HCEC 1CT (cell line): Measurements from ENCODE around the gene ATP1B3.
"Not testable (repeated sequence)": the region's sequence is repeated elsewhere in the genome, so short reads cannot be mapped to it uniquely, and the experiment has no call there.

Experiments used
- DNase-seq: peaks from one replicate; pipeline ENCODE4 v3.0.0-alpha.2; 2017

The ATP1B3 gene

GRCh38 chr3:141860766-141861513, 15.5 kb upstream of the ATP1B3 start:
- DNase-seq, result no peak

GRCh38 chr3:141862279-141862816, 14.1 kb upstream of the ATP1B3 start:
- DNase-seq, result no peak

DNA sequence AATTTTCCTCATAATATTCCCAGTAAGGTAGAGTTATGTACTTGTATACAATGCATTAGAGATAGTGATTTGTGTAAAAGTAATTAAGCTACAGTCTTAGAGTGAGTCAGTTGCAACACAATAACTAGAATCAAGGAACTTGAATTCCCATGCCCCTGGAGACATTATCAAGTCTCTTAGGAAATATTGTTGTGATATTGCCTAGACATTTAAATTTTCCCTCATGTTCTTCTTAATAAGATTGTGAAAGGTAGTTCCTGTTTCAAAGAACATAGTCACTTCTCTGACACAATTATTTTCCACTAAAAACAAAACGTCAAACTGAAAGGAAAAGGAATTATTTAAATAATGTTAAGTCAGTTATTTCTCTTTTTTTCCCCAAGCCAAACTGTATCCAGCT, 13.0 kb upstream of the ATP1B3 start:
- no peak for DNase-seq

DNA sequence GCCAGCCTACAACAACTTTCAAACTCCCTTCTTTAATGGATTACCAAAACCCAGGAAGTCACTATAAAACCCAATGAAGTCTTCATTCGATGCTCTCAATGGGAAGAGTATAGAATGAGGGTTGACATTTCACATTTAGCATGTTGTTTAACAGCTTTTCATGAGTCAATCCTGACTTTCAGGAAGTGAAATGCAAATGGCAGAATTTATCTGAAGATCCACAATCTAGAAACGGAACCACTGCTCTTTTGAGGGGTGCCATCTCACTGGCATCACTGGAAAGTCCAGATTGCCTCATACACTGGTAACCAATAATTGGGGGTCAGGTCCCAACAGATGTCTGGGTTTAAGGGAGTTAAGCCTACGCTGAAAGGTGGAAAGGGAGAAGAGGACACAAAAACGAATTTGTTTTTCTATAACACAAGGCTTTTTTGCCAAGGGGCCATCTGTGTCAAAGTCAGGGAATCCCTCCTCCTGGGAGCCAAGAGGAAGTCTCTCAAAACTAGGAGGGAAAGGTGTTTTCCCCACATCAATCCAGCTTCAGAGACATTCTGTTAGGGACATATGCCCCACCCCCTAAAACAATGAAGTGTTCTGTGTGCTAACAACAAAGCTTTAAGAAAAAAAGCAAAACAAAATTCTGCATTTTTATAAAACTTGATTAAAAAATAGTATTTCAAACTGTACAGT, 12.0 kb upstream of the ATP1B3 start:
- DNase-seq, result no peak

- no peak for DNase-seq
These were observed 11.3 kb upstream of the ATP1B3 start for GRCh38 chr3:141865101-141865500.

DNA sequence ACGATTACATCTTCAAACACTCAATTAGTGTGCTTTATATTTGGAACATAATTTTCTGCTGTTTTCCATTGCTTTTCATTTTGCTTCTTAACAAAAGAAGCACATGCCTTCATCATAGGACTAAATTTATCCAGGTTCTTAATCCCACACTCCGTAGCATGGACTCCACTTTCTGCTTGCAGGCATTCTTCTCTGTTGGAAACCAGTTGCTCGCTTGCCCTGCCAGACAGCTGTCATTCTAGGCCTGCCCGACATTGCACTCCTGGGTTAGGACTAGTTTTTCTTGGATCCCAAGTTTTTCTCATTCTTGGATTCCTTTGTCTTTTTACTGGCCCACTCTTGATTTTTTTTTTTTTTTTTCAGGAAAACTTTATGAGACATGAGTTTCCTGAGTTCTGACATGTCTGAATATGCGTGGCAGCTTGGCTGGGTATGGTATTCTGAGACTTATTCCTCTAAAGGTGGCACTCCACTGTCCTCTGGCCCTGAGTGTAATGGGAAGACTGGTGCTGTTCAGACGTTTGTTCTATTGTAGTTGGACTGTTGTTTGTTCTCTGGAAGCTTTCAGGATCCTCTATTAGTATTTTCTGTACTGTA, 6.3 kb upstream of the ATP1B3 start:
- DNase-seq, result no peak

- DNase-seq, result peak; percentile 78
These were observed 1.0 kb upstream of the ATP1B3 start for GRCh38 chr3:141875374-141875892.

DNA sequence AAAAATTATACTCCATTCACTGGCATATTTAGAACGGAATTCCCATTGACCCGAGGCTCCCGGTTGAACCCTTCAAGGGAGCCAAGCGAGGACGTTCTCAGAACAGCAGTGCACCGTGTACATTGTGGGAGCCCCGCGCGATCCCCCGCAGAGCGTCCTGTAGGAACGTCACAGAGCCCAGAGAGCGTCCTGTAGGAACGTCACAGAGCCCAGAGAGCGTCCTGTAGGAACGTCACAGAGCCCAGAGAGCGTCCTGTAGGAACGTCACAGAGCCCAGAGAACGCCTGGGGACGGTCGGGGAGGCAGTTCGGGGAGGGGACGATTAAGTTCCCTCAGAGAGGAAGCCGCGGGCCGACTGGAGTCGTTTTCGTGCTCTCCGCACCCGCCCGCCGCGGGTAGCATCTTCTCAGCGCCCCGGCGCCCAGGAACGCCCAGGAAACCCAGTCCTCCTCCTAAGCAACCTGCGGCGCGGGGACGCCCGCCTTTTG, 506 bp upstream of the ATP1B3 start:
- DNase-seq, result peak; percentile 44

DNA sequence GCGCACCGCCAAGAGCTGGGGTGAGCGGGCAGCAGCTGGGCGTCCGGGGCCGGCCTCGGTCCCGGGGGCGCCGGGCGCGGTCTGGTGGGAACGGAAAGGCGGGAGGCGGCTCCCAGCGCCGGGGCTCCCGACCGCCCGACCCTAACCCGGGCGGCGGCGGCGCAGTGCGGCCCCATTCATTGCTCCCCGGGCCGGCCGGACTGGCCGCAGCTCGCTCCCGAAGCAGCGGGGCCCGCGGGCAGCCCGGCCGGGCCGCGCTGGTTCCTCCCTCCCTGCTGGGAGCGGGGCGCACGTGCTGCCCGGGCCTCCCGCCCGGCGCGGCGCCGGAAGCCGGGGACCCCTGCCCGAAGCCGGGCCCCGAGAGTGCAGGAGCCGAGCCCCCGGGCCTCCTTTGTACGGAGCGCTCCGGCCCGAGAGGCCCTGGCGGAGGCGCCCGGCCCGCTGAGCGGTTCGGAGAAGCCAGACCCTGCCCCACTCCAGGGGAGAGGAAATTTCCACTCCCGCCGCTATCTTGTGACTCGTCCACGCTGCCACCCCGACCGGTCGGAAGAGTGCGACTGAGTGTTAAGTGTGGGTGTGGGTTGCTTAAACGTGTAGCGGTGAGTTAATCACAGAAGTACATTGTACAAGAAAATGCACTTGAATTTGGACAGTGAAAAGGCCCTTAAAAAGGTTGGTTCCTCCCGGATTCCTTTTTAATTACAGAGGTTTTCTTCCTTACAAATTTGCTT, 613 bp downstream of the ATP1B3 start:
- peak; percentile 52 for DNase-seq

DNA sequence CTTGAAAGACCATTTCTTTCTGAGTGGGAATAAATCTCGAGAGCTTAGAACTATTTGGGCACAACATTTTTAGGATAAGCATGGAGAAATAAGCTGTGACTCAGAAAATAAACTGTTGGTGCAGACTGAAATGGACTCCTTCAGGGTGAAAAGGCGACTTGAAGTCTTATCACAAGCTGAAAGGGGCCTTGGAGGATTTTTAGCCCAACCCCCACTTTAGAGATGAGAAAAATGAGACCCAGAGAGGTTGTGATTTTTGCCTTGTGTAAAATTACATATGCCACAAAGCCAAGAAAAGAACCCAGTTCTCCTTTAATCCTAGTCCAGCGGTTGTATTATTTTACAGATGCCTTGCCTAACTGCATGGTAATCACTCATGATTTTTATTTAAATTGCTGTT, 1.5 kb downstream of the ATP1B3 start:
- peak; percentile 50 for DNase-seq

GRCh38 chr3:141878326-141878725, 1.9 kb downstream of the ATP1B3 start:
- DNase-seq, result no peak

GRCh38 chr3:141878817-141879216, 2.4 kb downstream of the ATP1B3 start:
- peak; percentile 36 for DNase-seq

GRCh38 chr3:141881702-141882101, 5.3 kb downstream of the ATP1B3 start:
- DNase-seq, result no peak

GRCh38 chr3:141887051-141887450, 10.6 kb downstream of the ATP1B3 start:
- no peak for DNase-seq

GRCh38 chr3:141888548-141888947, 12.1 kb downstream of the ATP1B3 start:
- DNase-seq, result not testable (repeated sequence)

GRCh38 chr3:141894524-141895176, 18.2 kb downstream of the ATP1B3 start:
- peak; percentile 84 for DNase-seq

GRCh38 chr3:141895731-141896130, 19.3 kb downstream of the ATP1B3 start:
- DNase-seq, result no peak

DNA sequence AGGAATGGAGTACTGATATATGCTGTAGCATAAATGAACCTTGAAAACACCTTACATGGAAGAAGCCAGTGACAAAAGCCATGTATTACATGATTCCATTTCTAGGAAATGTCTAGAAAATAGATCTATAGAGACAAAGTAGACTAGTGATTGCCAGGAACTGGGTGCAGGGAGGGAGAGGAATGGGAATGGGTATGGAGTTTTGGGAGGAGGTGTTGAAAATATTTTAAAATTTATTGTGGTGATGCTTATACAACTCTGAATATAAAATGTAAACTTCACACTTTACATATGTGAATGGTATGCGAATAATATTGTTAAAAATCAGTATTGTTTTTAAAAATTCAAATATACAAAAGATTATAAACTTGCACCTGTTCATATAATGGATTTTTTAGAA, 22.5 kb downstream of the ATP1B3 start:
- no peak for DNase-seq

- no peak for DNase-seq
These were observed 23.9 kb downstream of the ATP1B3 start for GRCh38 chr3:141900343-141900742.

- DNase-seq, result no peak
These were observed 25.5 kb downstream of the ATP1B3 start for GRCh38 chr3:141901914-141902313.

GRCh38 chr3:141904203-141904602, 27.8 kb downstream of the ATP1B3 start:
- DNase-seq, result no peak

DNA sequence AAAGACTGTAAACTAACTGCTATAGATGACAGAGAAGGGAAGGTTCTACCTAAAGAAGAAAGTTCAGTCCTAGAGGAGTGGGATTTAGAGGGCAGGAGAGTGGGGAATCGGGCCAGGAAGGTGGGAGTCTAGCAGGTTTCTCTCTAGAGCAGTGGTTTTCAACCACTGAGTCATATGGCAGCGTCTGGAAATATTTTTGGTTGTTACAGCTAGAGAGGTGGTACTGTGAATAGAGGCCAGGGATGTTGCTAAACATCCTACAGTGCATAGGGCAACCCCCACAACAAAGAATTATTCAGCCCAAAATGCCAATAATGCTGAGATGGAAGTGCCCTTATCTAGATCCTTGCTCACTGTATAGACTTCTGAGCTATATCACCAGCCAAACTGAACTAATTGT, 28.7 kb downstream of the ATP1B3 start:
- no peak for DNase-seq
